ENCODE measurements around the gene GOLGA8A.
"Not testable (repeated sequence)": the region's sequence is repeated elsewhere in the genome, so short reads cannot be mapped to it uniquely, and the experiment has no call there.

The GOLGA8A gene, protein sequence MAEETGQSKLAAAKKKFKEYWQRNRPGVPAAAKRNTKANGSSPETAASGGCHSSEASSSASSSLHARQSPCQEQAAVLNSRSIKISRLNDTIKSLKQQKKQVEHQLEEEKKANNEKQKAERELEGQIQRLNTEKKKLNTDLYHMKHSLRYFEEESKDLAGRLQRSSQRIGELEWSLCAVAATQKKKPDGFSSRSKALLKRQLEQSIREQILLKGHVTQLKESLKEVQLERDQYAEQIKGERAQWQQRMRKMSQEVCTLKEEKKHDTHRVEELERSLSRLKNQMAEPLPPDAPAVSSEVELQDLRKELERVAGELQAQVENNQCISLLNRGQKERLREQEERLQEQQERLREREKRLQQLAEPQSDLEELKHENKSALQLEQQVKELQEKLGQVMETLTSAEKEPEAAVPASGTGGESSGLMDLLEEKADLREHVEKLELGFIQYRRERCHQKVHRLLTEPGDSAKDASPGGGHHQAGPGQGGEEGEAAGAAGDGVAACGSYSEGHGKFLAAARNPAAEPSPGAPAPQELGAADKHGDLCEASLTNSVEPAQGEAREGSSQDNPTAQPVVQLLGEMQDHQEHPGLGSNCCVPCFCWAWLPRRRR

GRCh38 chr15:34437687-34438086, at the start of gene GOLGA8A:
Gene GOLGA8A (minus strand): TSS chr15:34437808. CDS start chr15:34389691, 48,117 bp downstream.
- DNase-seq = peak; percentile 75

DNA sequence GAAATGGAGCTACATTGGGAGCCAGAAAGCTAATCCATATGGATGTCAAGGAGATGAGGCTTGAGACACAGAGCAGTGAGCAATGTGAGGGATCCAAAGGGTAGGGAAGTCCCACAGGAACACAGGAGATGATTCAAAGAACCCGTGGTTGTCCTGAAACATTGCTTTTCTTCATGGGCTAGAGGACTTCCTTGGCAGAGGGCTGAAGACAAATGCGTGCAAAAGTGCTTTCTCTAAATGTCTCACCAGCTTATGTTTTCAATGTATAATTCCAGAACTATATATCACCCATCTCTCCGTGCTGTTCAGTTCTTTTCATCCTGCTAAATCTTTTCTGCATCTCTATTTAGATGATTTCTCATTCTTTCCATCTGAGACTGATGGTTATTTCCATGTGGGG, 46.0 kb upstream of the GOLGA8A start:
- DNase-seq = no peak

GRCh38 chr15:34481370-34481769, 43.8 kb upstream of the GOLGA8A start:
- no peak for DNase-seq

- DNase-seq = no peak
These were observed 36.2 kb upstream of the GOLGA8A start for GRCh38 chr15:34473840-34474239.

DNA sequence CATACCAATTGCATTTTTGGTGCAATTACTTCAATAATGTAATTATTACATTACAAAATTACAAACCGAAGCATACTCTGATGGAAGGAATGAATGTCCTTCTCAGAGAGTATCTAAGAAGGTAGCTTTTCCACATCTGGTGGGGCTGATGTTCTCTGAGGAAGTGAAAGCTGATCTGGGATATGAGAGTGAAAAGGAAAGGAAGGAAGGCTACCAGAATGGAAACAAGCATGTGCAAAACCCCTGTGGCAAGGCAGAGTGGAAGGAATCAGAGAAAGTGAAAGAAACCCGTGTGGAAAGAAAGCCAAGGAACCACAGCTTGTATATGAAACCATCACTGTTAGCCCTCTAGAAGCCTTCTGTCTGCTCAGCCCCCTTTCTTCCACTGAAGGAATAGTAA, 35.3 kb upstream of the GOLGA8A start:
- DNase-seq = no peak

DNA sequence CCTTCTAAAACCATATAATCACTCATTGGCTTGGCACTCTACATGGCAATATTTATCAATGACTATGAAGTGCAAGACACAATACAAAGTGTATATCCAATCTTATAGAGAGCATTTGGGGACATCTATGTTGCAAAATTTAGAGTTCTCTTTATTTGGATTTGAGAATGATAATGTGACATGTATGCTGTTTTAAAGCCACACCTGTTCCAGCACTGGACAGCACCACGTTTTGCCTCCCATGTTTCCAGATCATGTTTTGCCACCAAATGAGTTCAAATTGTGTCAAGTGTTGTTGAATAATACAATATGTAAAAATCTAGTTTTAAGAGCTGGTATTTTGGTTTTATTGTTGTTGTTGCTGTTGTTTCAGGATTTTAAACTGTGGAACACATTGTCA, 33.3 kb upstream of the GOLGA8A start:
- no peak for DNase-seq

DNA sequence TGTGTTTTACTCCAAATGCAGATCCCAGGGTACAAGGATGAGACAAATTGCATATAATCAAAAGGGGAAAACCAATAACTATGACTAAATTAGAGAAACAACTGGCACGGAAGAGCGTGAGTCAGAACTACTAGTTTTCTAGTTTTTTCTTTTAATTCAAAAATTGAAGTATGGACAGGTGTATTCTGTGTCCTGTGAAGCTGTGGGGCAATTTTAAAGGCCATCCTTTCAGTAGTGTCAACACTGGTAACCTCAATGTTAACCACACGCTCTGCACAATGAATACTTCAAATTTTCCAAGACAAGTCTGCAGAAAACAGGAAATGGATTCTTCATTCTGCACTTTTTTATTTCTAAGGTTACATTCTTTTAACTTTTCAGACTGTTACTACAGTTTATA, 32.5 kb upstream of the GOLGA8A start:
- no peak for DNase-seq

GRCh38 chr15:34461730-34462129, 24.1 kb upstream of the GOLGA8A start:
- DNase-seq = no peak

- no peak for DNase-seq
These were observed 22.8 kb upstream of the GOLGA8A start for GRCh38 chr15:34460451-34460850.

GRCh38 chr15:34456658-34457057, 19.1 kb upstream of the GOLGA8A start:
- no peak for DNase-seq

GRCh38 chr15:34442891-34443290, 5.3 kb upstream of the GOLGA8A start:
- no peak for DNase-seq

- DNase-seq = no peak
These were observed 2.3 kb upstream of the GOLGA8A start for GRCh38 chr15:34439878-34440277.

DNA sequence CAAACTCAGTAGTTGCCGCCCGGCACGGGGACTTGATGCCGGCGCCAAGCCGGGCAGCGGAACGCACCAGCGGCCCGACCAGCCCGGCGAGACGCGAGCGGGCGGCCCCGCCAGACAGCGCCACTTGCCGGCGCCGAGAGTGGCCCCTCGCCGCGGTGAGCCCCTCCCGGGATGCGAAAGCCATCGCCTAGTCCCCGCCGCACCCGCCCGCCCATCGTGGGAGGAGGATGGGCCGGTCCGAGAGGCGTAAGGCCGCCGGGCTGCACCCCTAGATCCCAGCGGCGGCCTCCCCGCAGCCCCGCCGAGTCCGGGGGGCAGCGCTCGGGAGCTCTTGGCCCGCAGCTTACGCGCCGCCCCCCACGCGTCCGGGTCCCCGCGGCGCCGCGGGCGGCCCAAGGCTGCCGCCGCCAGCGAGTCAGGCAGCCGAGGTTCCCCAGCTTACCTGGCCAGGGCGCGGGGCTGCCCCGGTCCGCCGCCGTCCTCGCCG, 609 bp downstream of the GOLGA8A start:
- DNase-seq = peak; percentile 74

DNA sequence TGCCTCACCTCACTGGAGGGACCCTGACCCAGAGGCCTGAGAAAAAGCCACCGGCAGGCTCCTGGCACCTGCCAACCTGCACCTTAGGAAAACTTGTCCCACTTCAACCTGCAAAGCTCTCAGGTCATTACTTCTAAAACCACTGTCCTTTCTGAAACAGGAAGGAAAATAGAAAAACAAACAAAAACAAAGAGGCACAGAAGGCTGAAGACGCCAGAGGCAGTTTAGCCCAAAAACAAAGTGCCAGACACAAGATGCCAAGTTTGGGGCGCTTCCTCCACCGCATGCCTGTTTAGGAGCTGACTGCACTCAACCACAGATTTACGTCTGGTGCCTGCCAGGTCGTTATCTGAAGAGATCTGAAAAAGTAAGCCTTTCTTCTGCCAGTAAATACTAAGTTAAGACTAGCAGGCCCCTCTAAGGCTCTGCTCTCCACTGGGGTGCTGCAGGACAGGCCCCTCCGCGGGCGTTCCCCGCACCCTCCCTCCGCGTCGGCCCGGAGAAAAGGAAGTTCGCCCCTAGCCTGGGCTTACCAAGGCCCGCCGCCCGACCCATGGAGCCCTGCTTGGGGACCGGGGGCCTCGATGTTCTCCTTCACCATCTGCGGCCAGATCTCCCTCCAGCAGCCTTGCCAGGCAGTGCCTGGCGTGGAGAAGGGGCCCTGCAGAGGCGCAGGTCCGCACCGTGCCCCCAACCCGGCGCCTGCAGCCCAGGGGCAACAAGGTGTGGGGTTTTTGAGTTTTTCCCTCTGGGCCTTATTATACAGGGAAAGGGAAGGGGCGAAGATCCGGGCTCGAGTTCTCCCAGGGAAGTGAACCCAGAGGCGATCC, 1.3 kb downstream of the GOLGA8A start:
- no peak for DNase-seq

DNA sequence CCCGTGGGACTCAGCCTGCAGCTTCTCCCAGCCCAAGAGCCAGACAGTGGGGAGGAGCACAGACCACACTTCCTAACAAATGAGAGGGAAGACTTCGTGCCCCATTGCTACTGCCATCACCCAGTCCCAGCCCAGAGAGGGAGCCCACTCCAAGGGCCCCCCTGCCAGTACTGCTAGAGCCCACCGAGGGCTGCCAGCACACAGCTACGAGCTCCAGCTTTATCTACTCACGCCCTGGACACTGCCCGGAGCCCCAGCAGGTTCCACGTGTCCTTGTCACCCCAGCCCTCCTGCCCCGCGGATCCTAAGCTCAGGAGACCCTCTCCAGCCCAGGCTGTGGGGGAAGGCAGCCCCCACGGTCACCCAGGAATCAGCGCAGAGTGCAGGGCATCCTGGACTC, 1.9 kb downstream of the GOLGA8A start:
- DNase-seq = no peak

DNA sequence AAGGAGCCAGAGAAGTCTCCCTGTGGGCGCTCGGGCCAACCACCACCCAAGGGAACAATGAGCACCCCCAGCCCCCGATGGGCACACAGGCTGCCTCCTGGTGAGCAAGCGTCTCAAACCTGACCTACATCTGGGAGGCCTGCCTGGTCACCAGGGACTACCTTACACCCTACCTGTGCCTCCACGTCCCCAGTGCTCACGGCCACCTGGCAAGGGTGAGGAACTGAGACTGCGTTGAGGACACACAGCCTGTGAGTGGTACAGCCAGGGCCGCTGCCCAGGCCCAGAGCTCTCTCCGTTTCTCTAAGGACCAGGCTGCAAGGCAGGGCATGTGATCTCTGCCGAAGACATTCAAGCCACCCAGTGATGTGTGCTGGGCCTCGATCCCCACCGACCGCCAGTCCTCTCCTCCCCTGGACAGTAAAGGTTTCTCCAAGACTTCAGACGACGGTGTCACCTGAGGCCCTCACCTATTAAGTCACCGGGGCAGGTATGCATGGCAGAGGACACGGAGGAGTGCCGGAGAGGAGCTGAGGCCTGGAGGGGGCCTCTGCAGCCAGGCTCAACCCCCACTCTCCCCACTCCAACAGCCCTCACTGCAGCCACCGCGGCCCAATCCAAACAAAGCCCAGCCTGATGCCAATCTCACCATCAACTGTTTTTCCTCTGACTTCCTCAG, 2.8 kb downstream of the GOLGA8A start:
- DNase-seq = no peak

DNA sequence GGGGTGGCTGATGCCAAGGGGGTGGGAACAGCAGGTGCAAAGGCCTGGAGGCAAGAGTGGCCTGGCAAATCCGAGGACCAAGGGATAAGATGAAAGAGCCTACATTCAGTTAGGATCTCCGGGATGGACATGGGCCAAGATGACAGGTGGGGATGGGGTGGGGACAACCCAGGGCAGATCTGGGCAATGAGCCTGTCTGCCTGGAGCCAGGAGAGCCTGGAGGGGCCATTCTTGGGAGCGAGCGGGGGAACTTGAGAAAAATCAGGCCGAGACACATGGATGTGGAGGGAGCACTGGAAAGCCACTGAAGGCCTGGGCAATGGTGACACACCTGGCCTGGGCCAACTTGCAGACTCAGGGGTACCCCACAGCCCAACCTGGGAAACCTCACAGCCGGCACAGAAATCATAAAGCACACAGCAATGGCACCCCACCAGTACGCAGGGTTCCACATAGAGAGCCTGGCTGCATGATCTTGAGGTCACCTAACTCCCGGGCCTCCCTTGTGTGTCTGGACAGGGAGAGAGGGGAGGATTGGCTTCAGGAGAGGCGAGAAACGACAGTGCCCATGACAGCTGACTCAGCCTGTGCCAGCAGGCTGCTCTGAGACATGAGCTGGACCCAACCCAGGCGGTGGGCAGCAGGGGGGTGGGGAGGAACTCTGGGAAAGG, 3.5 kb downstream of the GOLGA8A start:
- DNase-seq = not testable (repeated sequence)

DNA sequence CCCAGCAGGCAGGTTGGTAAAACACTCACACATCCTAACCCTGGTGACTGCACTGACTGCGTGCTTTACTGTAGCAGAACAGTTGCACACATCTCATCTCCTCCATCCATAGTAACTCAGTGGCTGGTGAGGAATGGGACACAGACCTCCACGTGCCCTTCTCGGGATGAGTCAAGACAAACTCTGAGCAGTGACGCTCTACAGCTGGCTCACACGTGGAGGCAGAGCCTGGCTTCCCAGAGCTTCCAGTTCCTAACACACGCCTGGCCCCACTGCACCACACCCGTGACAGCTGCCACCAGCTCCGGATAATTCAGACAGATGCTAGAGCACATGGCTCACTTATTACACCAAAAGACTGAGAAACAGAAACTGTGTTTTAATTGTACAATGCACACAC, 7.0 kb downstream of the GOLGA8A start:
- not testable (repeated sequence) for DNase-seq

DNA sequence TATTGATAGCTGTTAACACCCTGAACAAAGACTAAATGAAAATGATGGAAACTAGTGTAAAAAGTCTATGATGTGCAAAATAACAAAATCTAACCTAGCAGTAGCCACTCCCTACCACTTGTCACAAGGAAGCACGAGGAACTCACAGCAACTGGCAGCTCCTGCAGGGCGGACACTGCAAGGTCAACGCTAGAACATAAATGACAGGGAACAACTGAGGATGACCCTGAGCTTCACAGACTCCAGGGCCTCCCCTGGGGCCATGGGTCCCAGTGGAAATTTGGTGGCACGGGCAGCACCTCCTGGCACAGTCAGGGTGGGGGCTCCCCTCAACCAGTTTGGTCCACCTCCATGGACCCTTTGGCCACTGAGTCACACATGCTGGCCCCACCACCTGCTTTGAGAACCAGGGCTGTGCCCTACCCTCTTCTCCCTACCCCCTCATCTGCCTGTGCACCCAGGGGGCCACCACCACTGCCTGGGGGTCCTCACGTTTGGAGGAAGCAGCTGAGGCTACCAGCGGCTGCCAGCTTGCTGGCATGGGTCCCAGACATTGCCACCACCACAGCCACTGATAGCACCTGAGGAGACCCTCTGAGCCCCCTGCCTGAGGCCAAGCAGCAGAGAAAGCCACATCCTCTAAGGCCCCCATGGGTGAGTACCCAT, 14.1 kb downstream of the GOLGA8A start:
- DNase-seq = not testable (repeated sequence)

- DNase-seq = not testable (repeated sequence)
These were observed 16.7 kb downstream of the GOLGA8A start for GRCh38 chr15:34420953-34421352.

DNA sequence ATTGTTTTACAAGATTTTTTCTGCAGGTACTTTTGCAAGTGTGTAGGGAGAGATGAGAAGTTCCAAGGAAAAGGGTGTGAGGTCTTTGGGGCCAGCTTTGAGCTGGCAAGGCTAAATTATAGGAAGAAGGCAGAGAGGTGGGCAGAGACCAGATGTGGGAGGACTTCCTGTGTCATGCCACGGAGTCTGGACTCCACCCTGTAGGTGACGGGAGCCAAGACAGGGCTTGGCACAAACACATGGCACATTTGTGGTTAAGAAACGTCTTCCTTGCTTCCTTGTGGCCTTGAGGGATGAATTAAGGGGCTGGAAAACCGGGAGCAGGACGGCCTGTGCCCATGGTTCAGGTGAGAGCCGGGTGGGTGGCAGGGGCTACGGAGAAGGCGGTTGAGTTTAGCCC, 19.2 kb downstream of the GOLGA8A start:
- not testable (repeated sequence) for DNase-seq

DNA sequence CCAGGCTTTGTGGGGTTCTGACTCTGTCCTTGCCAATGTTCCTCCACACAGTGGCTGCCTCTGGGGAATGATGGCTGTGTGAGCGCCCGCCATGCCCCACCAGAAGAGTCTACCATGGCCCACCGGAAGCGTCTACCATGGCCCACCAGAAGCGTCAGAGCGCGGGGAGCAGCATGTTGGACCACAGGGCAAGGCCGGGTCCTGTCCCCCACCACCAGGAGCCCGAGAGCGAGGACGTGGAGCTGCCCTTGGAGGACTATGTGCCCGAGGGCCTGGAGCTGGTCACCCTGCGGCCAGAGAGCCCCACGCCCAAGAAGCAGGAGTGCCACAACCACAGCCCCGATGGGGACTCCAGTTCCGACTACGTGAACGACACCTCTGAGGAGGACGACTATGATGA, 28.1 kb downstream of the GOLGA8A start:
- not testable (repeated sequence) for DNase-seq
